HG03135 (cell line): ENCODE data around the gene HOXD13.

Experiments
- ATAC-seq: cut with Tn5 transposase; IDR thresholded peaks from one replicate; pipeline ENCODE4 v1.9.1; 2021; ENCODE audit warnings: mild to moderate bottlenecking, moderate library complexity; ENCODE audit not compliant: unreplicated experiment

HOXD13 gene

DNA sequence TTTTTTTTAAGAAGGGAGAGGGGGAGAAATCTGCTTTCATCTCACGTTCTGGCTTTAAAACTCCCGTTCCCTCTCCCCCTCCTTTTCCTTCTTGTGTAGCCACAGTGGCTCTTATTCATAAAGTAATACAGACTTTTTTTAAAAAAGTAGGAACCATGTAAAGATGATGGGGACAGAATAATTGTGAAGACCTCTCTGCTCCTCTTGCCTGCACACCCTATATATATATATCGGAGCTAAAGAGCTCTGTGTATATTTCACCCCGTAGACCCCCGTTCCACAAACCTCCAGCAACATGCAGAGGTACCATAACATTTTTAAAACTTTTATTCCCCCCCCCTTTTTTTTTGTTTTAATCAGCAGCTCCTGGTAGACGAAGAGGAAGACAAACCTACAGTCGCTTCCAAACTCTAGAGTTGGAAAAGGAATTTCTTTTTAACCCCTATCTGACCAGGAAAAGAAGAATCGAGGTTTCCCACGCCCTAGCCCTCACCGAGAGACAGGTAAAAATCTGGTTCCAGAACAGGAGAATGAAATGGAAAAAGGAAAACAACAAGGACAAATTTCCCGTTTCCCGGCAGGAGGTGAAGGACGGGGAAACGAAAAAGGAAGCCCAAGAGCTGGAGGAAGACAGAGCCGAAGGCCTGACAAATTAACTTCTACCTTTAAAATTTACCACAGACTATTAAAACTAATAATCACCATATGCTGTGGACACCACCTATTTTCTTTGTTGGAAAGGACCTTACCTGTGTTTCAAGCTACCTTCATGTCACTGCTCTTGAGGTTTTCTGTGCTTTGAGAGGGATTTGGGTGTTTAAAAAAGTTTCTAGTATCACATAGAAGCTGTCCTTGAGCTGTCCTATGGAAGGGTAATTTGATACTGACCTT, 38.7 kb downstream of the HOXD13 start:
- no peak for ATAC-seq

DNA sequence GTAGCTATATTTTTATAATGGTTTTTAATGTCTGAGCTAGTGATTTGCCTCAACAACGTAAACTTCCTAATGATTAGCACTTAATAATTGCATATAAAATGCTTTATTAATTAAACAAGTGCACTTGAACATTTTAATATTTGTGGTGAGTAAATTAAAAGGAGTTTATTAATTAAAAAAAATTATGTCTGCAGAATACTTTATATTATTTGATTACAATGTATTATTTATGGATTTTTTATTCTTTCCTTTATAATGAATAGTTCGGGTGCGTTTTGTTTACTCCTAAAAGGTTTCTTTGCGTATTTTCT, 39.3 kb downstream of the HOXD13 start:
- ATAC-seq, result no peak

DNA sequence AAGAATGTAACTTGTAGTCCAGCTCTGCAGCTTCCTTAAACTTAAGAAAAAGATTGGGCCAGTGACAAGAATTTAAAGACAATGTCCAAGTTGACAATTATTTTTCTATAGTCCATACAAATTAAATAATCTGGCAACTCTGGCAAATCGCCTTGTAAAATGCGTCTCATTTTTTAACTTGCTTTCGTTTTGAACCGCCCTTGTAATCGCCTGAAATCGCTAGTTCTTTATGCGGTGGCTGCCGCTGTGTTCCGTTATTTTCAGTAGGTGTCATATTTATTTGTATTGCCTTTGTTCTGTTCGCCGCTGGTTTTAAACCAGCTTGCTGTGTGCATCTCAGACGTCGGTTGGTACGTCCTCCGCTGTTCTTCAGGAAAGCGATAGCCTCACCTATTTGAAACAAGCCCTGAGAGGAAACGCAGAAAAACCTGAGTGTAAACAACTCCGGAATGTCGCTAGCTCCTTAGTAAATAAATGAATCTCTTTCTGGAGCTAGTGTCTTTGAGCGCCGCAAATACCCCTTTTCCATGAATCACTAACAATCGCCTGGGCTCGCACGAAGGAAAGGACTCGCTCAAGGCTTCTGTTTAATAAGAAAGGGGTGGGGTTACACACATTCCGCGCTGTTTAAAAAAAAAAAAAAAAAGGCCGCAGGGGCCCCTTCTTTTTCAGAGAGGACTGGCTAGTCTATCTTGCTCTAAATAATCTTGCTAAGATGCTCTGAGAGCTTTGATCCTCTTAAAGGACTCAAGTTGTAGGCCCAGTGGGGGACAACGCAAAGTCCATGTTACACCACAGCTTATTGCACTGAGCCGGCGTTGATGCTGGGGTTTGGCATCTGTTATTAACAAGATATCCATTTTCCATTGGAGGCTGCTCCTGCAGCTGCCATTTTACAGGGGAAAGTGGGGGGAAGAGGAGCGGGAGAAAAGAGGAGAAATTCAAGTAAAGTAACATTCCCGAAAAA, 40.0 kb downstream of the HOXD13 start:
- no peak for ATAC-seq

DNA sequence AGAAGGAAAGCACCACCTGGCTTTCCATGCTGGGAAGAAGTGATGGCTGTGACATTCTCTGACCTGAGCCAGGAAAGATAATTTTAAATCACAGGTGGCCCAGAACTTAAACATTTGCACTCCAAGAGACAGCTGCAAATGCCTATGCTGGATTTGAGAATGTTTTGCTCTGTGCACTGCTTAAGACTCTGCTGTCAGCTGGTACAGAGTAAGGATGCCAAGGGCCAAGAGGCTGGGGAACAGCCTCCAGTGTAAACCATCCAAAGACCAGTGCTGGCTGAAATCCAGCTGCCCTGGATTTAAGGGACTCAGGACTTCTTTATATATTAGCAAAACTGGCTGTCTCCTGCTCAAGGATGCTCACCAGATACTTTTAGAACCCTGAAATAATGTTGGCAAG, 40.9 kb downstream of the HOXD13 start:
- ATAC-seq, result no peak

DNA sequence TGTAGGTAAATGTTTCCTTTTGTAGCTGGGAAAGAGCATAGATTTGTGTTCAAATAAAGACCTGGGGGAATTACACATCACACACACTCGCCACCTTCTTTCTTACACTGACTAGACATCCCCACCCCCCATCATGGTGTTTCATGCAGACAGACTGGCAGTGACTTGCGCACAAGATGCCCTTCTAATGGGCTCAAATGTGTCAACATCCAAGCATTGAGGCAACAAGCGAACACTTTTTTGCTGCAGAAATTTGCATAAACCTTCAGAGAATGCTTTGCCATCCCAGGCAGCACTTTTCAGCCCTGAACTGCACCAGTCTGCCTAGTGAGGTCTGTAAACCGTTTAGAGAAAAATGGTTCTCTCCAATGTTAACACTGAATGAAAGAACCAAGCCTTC, 41.5 kb downstream of the HOXD13 start:
- ATAC-seq, result no peak

DNA sequence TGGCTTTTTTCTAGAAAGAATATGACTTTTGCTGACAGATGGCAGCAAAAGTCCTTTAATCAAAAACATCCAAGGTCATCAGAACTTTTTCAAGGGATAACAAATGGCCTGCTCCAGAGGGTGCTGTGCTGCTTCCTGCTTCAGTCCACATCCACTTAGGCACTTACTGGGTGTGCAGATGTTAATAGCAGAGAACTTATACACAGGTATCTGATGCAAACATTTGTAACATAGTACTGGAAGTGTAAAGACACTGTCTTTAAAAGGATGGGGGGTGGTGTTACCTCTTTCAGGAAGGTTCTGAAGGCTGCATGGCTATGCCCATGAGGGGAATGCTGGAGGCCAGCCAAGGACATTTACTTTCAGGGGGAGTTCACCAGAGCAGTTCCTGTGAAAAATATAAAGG, 42.5 kb downstream of the HOXD13 start:
- no peak for ATAC-seq

DNA sequence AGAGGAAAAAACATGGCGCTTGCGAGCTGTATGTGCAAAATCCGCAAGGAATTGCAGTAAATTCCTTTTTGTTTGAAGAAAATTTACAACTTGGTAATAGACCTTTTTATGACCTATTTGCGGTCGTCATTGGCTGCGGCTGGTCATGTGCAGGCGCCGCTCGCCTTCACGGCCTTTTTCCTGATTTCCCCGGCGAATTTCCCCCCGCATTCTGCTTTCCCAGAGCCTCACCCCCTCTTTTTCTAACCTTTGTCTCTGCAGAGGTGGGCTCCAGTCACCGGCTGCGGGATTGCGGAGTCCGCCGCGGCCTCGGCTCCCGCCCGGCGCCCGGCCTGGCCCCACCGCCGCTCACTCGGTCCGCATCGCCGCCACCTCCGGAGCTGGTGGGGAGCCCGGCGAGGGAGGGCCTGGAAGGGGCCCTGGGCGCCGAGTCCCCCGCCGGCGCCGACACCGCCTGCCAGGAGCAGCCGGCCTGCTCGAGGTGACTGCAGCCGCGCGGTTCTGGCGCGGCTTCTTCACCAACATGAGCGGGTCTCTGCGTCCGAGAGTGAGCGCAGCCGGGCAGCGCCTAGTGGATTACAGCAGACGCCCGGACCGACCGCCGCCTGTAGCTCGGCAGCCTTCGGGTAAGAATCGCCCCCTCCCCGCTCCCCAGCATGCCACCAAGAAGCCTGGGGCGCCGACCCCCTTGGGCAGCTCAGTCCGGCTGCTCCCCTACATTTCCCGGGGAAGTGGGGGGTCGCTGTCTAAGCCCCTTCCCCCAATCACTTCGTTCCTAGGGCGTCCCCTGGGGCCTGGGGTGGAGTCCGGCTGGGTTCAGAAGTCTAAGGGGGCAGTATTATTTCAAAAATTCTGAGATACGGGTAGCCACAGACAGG, 44.1 kb downstream of the HOXD13 start:
- no peak for ATAC-seq

DNA sequence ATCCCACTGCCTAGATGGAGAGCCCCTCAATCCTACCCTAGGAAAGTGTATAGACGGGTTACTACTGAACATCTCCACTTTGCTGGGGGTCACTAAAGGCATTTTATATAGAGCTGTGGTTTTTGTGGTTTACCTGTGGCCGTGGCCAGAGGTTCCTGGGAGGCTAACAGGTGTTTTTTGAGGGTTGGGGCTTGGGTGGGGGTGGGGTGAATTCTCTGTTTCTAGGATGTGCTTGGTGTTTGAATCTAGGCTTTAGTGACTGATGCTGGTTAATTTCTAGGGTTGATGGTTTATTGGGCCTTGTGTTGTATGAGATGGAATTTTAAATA, 44.7 kb downstream of the HOXD13 start:
- ATAC-seq, result no peak

DNA sequence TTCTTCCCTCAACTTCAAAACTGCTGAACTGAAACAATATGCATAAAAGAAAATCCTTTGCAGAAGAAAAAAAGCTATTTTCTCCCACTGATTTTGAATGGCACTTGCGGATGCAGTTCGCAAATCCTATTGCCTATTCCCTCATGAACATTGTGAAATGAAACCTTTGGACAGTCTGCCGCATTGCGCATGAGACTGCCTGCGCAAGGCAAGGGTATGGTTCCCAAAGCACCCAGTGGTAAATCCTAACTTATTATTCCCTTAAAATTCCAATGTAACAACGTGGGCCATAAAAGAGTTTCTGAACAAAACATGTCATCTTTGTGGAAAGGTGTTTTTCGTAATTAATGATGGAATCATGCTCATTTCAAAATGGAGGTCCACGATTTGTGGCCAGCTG, 45.4 kb downstream of the HOXD13 start:
- no peak for ATAC-seq

DNA sequence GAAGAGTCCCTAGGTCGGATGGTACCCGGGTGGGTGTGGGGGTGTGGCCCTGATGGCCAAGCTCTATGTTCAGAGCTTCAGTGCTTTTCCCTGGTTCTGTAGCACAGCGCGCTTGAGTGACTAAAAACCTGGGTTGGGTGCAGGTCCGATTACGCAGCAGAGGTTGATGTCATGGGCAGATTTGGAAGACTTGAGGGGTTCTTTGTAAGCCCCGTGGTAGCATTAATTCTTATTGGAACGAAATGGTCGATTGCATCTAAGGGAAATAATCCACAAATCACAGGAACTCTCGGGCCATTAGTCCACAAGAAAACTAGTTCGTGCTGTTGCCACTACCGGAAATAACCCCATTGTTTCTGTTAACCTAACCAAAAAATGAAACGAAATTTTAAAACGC, 46.0 kb downstream of the HOXD13 start:
- ATAC-seq, result no peak

DNA sequence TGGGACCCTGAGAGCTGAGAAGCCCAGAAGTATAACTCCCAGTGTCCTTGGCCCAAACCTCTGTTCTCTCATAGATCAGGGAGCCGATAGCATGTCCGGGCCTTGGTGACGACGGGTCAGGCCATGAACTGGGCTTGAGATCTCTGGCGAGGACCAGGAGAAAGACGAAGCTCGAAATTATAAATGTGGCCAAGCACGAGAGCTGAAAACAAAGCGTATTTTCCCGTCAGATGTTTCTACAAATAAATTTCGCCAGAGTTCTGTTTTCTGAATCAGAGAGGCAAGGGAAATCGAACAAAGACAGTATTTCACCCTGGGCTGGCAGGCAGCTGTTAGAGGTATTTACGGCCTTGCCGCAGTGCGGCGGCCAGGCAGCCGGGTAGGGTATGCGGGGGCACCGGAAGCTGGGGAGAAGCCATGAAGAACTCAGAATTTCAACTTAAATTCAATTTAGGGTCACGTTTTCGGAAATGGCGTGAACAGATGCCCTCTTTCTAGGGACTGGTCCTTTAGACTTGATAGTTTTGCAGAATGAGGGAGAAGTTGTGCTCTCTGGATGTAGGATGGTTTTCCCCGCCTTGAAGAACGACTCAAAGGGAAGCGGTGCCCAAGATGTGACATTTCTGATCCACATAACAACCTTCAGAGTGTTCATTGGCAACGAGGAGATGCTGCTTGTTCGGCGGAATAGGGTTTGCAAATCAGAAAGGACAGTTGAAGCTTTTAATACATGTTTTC, 46.6 kb downstream of the HOXD13 start:
- ATAC-seq, result no peak

DNA sequence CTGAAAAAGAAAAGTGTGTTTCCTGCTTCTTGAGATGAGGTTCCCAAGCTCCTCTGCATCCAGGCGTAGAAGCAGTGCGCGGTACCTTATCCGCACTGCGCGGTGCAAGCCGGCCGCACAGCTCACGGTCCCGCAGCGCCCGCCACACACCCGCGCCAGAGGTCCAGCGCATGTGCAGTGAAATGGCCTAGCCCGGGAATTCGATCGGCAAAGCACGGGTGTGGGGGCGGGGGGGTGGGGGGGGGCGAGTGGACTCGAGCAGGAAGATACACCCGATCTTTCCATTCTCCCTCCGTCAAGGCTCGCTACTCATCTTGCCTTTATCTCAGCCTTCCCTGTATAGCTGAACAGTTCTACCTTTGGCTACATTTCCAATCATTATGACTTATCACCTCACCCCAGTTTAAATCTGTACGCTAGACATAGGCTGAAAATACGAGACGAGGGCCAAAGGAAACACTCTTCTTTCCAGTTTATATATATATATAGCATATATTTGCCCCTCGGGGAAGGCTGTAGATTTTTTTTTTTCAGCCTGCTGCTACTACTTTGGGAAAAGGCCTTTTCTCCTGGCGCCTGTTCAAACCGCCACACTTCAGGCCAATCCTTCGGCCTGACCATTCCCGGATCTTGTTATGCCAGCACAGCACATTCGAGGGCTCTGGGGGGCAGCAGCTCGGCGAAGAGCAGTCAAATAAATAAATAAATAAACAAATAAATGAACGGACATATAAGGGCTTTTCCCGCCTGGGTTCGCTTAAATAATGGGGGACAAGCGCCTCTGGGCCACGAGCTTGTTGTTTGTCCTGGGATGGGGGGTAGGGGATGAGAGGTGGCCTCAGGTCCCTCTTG, 47.4 kb downstream of the HOXD13 start:
- no peak for ATAC-seq

DNA sequence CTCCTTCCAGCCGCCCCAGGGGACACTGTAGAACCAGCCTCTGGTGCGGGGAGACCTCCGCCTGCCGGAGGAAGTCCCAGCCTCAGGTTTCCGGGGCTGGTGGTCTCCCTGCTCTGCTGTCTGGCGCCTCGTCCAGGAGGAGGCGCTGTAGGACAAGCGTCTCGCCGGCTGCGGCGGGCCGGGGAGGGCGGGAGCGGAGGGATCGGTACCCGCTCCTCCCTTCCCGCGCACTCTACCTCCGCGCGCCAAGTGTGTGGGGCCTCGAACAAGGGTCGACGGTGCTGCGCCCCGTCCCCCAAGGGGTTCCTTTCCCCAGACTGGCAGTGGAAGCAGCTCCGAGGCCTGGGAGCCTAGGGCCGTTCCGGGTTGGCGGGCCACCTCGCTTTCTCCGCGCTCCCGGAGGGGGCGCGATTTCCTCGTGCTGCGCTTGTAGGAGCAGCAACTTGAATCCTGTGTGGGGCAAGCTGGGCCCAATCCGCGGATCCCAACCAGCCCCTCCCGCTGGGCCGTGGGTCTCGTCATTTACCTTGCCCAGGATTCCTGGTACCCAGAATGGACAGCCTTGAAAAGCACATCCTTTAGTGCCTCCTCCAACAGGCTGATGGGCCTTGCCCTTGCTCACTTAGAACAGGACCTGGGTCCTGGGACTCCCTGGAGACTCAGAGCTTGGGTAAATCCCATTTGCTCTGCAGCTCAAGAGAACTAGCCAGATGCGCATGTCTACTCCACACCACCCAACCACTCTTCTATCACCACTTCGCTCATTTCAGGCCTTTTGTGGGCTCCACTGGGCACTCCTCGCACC, 48.2 kb downstream of the HOXD13 start:
- ATAC-seq, result peak; percentile 92

DNA sequence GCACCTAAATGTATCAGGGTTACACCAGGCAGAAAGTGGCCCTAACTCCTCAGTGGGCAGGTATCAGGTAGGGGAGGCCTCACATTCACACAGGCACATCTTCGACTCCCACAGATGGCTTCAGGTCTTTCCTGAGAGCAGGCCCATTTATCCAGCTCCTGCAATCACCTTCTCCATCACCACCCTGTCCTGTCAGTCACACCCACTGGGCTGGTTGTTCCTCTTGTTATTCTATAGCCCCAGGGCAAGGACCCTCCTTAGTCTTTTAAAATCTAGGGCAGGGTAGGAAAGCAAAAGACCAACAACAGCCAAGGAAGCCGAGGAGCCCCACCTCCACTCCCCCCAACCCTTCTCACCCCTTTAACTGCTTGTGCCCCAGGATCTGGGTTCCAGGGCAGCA, 49.8 kb downstream of the HOXD13 start:
- no peak for ATAC-seq
